OCI-M1 (cell line): ENCODE data around the gene OR1J2.
A peak's percentile ranks its signal among the peaks of the same experiment; 100 is the strongest.
"Not testable (repeated sequence)": the region's sequence is repeated elsewhere in the genome, so short reads cannot be mapped to it uniquely, and the experiment has no call there.

ENCODE experiments used
- DNase-seq: peaks from one replicate; lab custom pipeline; 2025; lab: John Stamatoyannopoulos, UW

Gene OR1J2, protein sequence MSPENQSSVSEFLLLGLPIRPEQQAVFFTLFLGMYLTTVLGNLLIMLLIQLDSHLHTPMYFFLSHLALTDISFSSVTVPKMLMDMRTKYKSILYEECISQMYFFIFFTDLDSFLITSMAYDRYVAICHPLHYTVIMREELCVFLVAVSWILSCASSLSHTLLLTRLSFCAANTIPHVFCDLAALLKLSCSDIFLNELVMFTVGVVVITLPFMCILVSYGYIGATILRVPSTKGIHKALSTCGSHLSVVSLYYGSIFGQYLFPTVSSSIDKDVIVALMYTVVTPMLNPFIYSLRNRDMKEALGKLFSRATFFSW

DNA sequence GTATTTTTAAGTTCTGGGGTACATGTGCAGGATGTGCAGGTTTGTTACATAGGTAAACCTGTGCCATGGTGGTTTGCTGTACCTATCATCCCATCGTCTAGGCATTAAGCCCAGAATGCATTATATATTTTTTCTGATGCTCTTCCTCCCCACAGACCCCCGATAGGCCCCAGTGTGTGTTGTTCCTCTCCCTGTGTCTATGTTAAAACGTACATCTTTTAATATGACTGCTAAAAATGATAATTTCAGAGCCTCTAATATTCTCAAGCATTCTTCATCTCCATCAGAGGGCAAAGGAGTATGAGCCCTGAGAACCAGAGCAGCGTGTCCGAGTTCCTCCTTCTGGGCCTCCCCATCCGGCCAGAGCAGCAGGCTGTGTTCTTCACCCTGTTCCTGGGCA is at the start of gene OR1J2:
TSS of gene OR1J2 (plus strand) at position 301 of the 400 bp plus-strand sequence. CDS start at position 301, 0 bp downstream.
- DNase-seq, result no peak

GRCh38 chr9:122463828-122464632 is 46.6 kb upstream of the OR1J2 start:
- peak; percentile 74 for DNase-seq

DNA sequence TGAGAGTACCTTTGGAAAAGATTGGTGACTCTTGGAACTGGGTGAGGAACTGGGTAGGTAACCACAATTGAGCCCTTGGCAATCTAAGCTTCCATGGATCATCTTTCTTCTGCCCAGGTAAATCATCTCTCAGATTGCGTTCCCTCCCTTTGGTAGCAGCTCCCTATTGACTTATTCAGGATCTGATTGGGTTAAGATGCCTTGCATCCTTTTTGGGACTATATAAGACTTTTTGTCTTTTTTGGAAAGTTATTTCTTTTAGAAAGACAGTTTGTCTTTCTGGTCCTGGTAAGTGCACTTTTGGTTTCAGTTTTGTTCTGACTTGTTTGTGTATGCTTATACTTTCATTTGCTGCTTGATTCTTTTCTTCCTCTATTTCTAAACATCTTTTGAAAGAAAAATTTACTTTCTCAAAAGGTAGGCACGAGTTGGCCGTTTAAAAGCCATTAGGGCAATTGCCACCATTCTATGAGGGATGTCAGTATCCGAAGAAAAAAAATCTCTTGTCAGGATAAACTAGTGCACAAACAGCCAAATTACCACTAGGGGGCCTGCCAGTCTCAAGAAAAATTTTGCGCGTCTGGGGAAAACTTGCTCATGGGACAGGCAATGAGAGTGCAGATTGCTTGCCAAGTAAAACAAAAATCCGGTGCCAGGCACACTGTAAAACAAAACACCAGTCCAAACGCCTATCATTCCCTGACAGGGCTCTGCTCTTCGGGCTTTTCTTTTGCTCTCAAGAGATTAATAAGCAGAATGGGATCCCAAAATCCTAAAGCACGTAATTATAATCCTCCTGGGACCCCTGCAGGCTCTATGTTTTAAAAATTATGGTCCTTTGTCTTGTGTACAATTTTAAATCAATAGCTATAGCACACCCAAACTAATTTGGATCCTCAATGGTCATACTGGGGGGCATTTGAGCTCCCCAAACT is 45.7 kb upstream of the OR1J2 start:
- DNase-seq, result peak; percentile 87

DNA sequence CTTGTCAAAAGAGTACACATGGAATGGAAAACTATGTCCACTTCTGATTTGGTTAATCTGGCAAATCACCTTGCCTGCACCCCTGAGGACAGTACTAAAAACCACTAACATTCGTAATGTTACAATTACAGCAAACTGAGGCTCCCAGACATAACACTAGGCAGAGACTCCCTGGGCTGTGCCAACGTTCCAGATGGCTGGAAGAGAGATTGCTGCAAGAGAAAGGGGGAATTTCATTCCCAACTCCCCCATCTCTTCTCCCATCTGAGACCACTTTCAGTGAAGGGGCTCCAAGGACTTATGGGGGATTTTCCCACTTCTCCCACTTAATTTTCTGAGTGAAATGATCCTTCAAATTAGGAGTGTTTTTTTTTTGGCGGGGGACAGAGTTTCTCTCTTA is 44.1 kb upstream of the OR1J2 start:
- no peak for DNase-seq

DNA sequence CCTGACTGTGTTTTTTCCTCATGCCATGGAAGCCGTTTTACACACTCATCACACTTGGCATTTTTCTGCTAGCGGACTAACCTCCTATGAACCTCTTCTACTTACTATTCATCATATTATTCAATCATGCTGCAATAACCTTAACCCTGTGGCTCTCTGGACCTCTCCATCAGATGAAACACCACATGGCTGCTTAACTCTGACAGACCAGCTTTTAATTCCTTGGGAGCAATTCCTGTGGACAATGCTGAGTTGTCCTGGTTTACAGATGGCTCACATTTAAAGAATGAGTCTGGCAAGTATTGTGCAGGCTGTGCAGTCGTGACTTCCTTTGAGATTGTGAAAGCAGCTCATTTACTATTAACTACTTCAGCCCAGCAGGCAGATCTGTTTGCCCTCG is 41.9 kb upstream of the OR1J2 start:
- no peak for DNase-seq

GRCh38 chr9:122474561-122474960 is 36.0 kb upstream of the OR1J2 start:
- no peak for DNase-seq

- DNase-seq, result no peak
Observed at GRCh38 chr9:122475717-122476116, 34.9 kb upstream of the OR1J2 start.

- DNase-seq, result no peak
Observed at GRCh38 chr9:122477346-122477745, 33.3 kb upstream of the OR1J2 start.

- DNase-seq, result no peak
Observed at GRCh38 chr9:122477826-122478225, 32.8 kb upstream of the OR1J2 start, which contains the start of gene OR1J1. Gene OR1J1, minus strand, starts transcription at chr9:122477926. Its CDS starts 0 bp downstream, at chr9:122477926.

DNA sequence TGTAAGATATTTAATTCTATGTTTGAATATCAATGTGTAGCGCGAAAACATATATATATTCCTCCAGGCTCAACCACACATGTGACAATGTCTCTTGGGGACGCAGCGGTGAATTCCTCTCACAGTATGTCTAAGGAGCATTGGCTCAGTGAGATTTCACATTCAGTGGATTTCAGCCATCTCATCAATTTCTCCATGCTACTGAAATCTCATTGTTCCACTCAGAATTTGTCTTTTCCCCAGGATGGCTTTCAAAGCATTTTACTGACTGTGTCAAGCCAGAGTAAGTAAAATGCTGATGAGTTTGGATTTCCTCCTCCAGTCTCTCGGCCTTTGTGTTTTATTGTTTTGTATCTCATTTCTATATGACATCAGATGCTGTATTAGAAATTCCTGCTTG is 31.5 kb upstream of the OR1J2 start:
- DNase-seq, result no peak

DNA sequence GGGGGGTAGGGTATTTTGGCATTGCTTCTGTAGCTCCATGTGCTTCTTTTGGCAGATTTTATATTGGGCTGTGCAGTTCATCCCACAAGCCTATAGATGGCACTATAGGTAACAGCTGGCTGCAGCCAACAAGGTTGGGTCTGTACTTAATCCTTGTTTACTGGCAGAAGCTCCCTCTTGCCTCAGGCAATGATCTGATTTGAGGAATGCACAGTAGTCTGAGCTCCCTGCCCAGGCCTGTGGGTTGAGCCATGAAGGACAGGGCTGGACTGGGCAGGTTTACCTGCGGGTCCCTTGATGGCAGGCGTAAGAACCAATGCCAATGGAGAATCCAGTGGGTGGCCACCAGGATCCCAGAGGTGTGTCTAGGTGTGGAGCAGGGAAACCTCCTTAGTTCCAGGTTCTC is 11.7 kb upstream of the OR1J2 start:
- DNase-seq, result peak; percentile 67

- no peak for DNase-seq
Observed at GRCh38 chr9:122506964-122507363, 3.6 kb upstream of the OR1J2 start.

- no peak for DNase-seq
Observed at GRCh38 chr9:122518226-122518625, 7.6 kb downstream of the OR1J2 start.

GRCh38 chr9:122518841-122519240 is 8.2 kb downstream of the OR1J2 start, which contains the start of gene OR1J4:
Gene OR1J4, plus strand, starts transcription at chr9:122519141. Its CDS starts 0 bp downstream, at chr9:122519141.
- DNase-seq, result no peak

- DNase-seq, result no peak
Observed at GRCh38 chr9:122519376-122519775, 8.8 kb downstream of the OR1J2 start.

GRCh38 chr9:122526602-122527001 is 16.0 kb downstream of the OR1J2 start:
- no peak for DNase-seq

GRCh38 chr9:122527193-122527592 is 16.6 kb downstream of the OR1J2 start, which contains the start of gene OR1N1:
Gene OR1N1, minus strand, starts transcription at chr9:122527293. Its CDS starts 0 bp downstream, at chr9:122527293.
- DNase-seq, result no peak

- DNase-seq, result not testable (repeated sequence)
Observed at GRCh38 chr9:122531157-122531556, 20.6 kb downstream of the OR1J2 start.

- DNase-seq, result no peak
Observed at GRCh38 chr9:122536134-122536533, 25.5 kb downstream of the OR1J2 start.

DNA sequence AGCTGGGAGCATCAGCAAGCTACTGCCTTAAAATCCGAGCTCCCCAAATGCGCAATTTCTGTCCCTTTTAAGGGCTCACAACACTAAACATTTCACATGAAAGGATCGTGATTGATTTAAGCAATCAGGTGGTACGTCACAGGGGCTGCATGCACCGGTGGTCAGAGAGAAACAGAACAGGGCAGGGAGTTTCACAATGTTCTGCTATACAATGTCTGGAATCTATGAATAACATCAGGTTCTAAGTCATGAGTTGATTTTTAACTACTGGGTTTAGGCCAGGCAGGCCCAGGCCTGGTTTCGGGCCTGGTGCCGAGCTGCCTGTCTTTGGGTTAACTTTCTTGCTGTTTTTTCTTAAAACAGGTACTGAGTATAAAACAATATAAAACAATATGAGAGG is 26.5 kb downstream of the OR1J2 start:
- not testable (repeated sequence) for DNase-seq

- DNase-seq, result no peak
Observed at GRCh38 chr9:122538757-122539156, 28.2 kb downstream of the OR1J2 start.

- DNase-seq, result no peak
Observed at GRCh38 chr9:122546196-122546595, 35.6 kb downstream of the OR1J2 start.
